HCT116 (cell line): Measurements from ENCODE around the gene SSX2IP.
A peak's percentile ranks its signal among the peaks of the same experiment; 100 is the strongest.

Experiments used
- CTCF ChIP-seq, 3 experiments: fragments of 200-600 bp in 1 of 3; sonication (generic) in 1 of 3; IDR thresholded peaks in 2 of 3; conservative IDR thresholded peaks in 1 of 3; 2 replicates each; pipeline ENCODE4 v1.5.1; 2012 to 2017; ENCODE audit warnings: low read depth in 2 of 3, low read length in 2 of 3, antibody characterized with exemption in 1 of 3, borderline replicate concordance in 1 of 3, control low read depth in 1 of 3, mild to moderate bottlenecking in 1 of 3, mixed read lengths in 1 of 3, mixed run types in 1 of 3, moderate library complexity in 1 of 3; ENCODE audit not compliant: insufficient read depth in 1 of 3
- ELF1 ChIP-seq: IDR thresholded peaks from 2 replicates; pipeline ENCODE4 v1.6.1; 2012; ENCODE audit warnings: low read depth, borderline replicate concordance
- EZH2 ChIP-seq: fragments of 200-600 bp; sonication (generic); IDR thresholded peaks from 2 replicates; pipeline ENCODE4 v1.6.1; 2017; ENCODE audit warnings: antibody characterized with exemption, mixed run types
- EZH2phosphoT487 ChIP-seq: fragments of 200-600 bp; IDR thresholded peaks from 2 replicates; pipeline ENCODE4 v1.6.1; 2018; ENCODE audit warnings: antibody characterized with exemption, borderline replicate concordance
- JUND ChIP-seq: IDR thresholded peaks from 2 replicates; pipeline ENCODE4 v1.6.1; 2012
- POLR2A ChIP-seq: IDR thresholded peaks from 2 replicates; pipeline ENCODE4 v1.7.0; 2011; ENCODE audit warnings: borderline replicate concordance; ENCODE audit not compliant: insufficient read depth, insufficient read length; ENCODE audit errors: extremely low read depth
- POLR2AphosphoS5 ChIP-seq: IDR thresholded peaks from 2 replicates; pipeline ENCODE4 v1.6.1; 2011; ENCODE audit warnings: mild to moderate bottlenecking, low read depth, low read length, moderate library complexity
- REST ChIP-seq: IDR thresholded peaks from 2 replicates; pipeline ENCODE4 v1.6.1; 2012; ENCODE audit warnings: low read depth
- SIN3A ChIP-seq: IDR thresholded peaks from 2 replicates; pipeline ENCODE4 v1.6.1; 2012; ENCODE audit warnings: low read depth
- SRF ChIP-seq: IDR thresholded peaks from 2 replicates; pipeline ENCODE4 v1.6.1; 2012; ENCODE audit warnings: low read depth
- TCF7L2 ChIP-seq: IDR thresholded peaks from 2 replicates; pipeline ENCODE4 v1.7.0; 2011; ENCODE audit warnings: borderline replicate concordance, inconsistent platforms; ENCODE audit not compliant: insufficient read depth, insufficient read length; ENCODE audit errors: extremely low read depth
- YY1 ChIP-seq: IDR thresholded peaks from 2 replicates; pipeline ENCODE4 v1.6.1; 2011; ENCODE audit warnings: low read length, low read depth, moderate library complexity, mild to moderate bottlenecking; ENCODE audit not compliant: insufficient replicate concordance; ENCODE audit errors: extremely low read depth
- ZBTB33 ChIP-seq: IDR thresholded peaks from 2 replicates; pipeline ENCODE4 v1.6.1; 2011; ENCODE audit warnings: mild to moderate bottlenecking, low read length, moderate library complexity; ENCODE audit not compliant: insufficient replicate concordance; ENCODE audit errors: extremely low read depth
- TF ChIP-seq, protein P1 (sequence below): IDR thresholded peaks from 2 replicates; pipeline ENCODE4 v1.6.1; 2012

GRCh38 chr1:84620720-84621313 lies 69.4 kb downstream of the SSX2IP start:
- no peak for TF ChIP-seq POLR2A
- no peak for TF ChIP-seq REST
- TF ChIP-seq YY1, result peak; percentile 25
- no peak for TF ChIP-seq TCF7L2
- TF ChIP-seq CTCF (IDR thresholded peaks at IDR 0.05 in 2 of 3, conservative IDR thresholded peaks at IDR 0.05 in 1 of 3; ENCODE audit: borderline replicate concordance in 1 of 3, insufficient read depth in 1 of 3, low read depth in 2 of 3, low read length in 2 of 3), result peak; percentile 72 to 99 (median 92)
- TF ChIP-seq JUND, result no peak
- peak; percentile 49 for TF ChIP-seq POLR2AphosphoS5
- TF ChIP-seq, protein P1, sequence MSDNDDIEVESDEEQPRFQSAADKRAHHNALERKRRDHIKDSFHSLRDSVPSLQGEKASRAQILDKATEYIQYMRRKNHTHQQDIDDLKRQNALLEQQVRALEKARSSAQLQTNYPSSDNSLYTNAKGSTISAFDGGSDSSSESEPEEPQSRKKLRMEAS, result peak; percentile 84
- no peak for TF ChIP-seq ELF1
- TF ChIP-seq SIN3A, result no peak
- TF ChIP-seq SRF, result no peak; the same call in 1 of the 2 replicates
- TF ChIP-seq EZH2, result no peak
- TF ChIP-seq EZH2phosphoT487, result no peak
- TF ChIP-seq ZBTB33, result no peak
